NCI-H774 (cell line): ENCODE results near the gene VPS4B.
"Not testable (repeated sequence)": the region's sequence is repeated elsewhere in the genome, so short reads cannot be mapped to it uniquely, and the experiment has no call there.

ENCODE experiments used
- DNase-seq: peaks from one replicate; lab custom pipeline; 2025; lab: John Stamatoyannopoulos, UW

Gene VPS4B

DNA sequence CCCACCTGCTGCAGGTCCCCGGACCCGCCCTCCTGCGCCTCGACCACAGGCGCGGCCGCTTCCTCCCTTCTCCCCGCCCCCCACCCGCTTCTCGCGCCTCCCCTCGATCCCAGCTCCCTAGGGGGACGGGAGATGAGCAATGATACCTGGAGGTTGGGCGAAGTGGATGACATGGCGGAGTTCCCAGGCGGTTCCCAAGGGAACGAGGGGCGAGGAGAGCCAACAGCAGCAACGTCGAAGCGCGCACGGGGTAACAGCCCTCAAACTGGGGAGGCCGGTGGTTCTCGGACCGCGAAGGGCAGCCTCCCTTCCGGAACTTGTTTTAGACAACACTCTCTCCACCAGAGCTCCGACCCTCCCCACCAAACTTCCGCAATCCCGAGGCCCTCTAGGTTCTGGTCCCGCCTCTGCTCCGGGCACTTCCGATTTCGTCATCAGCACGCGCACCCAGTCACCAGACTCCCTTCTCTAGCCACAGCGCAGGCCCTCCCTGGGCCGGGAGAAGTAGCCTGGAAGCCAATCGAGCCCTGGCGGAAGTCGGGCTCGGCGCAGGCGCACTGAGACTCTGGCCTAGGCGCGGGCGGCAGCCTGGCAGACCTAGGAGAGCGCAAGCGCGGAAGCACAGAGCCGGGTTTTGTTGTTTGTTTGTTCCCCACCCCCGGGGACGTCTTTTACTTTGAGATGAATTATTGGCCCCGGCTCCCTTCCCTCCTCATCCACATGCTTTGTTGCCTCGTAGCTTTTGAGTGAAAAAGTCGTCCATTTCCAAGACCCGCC is at the start of gene VPS4B:
Gene VPS4B (minus strand): TSS at position 390 of the 777 bp plus-strand sequence. CDS start 217 bp downstream, at position 173.
- peak; percentile 99 for DNase-seq

DNA sequence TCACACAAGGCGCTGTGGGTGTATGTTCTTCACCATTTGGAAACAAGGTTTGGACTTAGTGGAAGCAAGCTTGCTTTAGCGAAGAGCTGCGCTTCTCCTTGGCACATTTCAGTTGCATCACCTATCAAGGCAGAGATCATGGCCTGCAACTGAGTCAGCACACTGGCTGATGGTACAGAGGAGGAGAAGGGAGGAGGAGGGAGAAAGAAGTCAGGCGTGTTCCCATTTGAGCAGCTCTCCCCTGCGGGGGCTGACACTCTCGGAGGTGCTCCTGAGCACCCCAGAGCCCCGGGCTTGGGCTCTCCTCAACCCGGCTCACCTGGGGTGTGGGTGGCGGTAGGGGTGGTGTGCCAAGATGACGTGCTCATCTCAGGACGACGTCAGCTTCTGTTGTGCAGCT is 48.5 kb upstream of the VPS4B start:
- no peak for DNase-seq

DNA sequence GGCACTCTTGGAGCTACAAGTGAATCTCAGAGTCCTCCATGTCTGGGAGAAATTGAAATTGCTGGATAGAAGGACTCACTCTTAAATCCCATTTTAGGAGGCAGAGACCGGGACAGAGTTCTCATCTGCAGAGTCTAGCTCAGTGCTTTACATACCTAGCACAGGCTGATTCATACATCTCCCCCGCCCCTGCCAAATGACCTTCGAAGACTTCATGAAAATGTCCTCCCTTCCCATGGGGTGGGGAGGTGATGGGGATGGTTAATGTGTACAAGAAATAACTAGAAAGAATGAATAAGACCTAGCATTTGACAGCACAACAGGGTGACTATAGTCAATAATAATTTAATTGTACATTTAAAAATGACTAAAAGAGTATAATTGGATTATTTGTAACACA is 46.3 kb upstream of the VPS4B start:
- no peak for DNase-seq

DNA sequence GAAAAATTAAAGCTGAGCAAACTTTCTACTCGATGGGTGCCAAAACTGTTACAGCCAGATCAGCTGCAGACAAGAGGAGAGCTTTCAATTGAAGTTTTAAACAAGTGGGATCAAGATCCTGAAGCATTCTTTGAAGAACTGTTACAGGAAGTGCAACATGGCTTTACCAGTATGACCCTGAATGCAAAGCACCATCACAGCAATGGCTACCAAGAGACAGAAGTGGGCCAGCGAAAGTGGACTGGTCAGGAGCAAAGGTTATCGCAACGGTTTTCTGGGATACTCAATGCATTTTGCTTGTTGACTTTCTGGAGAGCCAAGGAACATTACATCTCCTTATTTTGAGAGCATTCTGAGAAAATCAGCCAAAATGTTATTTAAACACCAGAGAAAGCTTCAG is 45.4 kb upstream of the VPS4B start:
- no peak for DNase-seq

DNA sequence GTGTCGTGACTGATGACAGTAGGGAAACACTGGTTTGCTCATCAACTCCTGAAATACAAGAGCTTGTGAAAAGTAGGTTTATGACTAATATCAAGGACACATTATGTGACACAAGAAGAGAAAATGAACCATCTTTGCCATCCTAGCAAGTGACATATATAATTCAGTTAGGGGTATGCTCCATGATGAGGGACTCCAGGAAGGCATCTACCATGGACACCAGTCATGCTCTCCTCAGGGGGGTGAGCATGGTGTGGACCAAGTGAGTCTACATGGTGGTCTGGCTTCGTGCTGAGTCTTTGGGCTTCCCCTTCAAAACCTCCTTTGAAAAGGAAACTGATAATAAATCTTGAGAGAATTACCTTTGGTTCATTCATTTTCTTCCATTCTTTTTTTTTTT is 42.8 kb upstream of the VPS4B start:
- no peak for DNase-seq

DNA sequence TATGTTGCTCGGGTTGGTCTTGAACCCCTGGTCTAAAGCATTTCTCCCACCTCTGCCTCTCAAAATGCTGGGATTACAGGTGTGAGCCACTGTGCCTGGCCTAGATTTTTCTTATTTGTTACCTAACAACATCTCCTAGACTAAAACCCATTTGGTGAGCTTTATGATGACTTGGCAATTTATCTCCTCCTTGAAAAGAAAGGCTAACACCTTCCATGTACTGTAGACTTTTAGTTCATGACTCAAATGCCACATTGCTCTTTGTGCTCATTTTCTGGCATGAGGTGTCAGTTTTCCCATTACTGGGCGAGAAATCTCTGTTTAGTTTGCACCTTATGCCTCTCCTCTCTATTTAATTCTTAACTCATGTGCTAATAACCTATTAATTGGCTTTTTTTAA is 42.2 kb upstream of the VPS4B start:
- DNase-seq = no peak

DNA sequence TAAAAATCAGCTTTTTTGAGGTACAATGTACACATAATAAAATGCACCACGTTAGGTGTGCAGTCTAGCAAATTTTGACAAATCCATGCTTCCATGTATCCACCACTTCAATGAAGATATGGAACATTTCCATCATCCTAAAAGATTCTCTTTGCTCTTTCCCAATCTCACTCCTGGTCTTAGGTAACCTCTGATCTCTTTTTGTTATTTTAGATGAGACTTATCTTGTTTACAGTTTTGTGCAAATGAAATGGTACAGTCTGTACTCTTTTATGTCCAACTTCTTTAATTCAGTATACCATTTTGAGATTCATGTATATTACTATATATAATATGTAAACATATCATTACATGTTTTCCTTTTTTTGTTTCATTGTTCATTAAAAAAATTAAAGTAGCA is 38.1 kb upstream of the VPS4B start:
- no peak for DNase-seq

DNA sequence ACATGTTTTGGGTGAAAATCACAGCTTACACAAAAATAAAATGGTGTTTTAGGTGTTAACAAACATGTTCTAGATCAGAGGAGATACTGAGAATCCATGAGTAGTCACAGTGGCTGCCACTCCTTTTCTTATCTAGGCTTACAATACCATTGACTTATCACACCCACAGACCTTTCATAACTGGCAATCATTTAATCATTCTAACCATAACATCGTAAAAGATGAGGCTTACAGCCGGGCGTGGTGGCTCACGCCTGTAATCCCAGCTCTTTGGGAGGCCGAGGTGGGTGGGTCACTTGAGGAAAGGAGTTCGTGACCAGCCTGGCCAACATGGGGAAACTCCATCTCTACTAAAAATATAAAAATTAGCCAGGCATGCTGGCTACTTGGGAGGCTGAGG is 35.7 kb upstream of the VPS4B start:
- DNase-seq = no peak

DNA sequence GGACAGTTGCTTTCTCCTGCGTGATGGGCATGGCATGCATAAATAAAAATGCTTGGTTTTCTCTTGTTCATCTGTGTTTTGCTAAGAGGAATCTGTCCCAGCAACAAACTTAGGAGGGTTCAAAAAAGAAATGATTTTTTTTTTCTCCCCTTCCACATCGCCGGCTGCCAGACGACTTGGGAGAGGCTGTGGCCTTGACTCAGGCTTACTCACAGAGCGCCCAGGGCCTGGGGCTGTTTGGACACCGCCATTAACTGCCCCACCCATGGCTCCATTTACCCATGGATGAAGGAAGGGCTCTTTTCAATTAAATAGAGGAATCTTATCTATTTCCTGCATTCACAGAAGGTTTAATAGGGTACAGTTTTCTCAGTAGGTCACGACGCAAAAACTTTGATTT is 32.2 kb upstream of the VPS4B start:
- no peak for DNase-seq

DNA sequence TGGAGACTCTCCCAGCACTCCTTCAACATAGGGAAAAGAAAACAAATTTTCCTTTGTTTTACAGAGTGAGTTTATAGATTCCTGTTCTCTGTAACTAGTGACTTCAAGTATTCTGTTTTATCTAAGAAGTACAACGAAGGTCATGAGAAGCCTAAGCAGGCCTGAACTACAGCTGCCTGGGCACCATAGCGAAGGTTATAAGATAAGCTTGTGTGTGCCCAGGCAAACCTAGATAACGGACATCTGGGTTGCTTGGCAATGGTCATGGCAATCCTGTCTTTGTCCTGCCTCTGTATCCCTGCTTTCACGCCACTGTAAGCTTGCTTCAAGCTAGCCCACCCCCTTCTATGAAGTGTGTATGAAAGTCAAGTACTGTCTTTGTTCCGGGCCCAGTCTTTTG is 30.5 kb upstream of the VPS4B start:
- not testable (repeated sequence) for DNase-seq

DNA sequence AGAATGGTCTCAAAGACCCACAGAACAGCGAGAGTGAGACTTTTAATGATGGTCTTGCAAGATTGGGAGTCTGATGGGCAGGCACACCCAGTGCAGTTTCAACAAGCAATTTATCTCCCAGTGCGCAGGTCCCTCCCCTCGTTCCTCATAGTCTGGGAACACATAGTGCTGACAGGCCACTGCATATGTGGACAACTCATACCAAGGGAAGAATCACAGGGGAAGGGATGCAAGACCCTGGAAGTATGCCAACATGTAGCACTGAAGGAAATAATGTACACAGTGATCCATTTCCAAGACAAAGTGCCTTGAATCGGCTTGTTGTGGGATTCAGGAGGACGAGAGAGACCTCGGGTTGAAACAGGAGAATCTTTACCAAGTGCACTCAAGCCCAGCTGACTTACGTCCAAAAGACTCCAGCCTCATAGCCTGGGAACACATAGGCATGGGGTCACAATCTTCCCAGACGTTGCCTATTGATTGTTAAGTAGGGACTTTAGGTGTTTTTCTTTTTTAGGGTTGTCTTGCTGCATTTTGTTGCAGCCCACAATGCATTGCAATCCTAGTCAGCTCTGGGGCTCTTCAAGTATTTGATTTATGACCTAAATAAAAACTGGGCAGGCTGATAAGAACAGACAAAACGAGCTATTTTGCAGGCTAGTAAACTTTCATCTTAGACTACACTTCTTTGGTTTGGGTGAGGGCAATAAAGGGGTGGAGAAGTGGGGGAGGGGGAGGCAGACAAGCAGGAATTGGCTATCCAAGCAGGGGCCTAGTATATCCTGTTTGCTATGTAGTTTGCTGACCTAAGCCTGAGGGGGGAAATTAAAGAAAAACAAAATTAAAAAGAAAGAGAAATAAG is 29.8 kb upstream of the VPS4B start:
- no peak for DNase-seq

DNA sequence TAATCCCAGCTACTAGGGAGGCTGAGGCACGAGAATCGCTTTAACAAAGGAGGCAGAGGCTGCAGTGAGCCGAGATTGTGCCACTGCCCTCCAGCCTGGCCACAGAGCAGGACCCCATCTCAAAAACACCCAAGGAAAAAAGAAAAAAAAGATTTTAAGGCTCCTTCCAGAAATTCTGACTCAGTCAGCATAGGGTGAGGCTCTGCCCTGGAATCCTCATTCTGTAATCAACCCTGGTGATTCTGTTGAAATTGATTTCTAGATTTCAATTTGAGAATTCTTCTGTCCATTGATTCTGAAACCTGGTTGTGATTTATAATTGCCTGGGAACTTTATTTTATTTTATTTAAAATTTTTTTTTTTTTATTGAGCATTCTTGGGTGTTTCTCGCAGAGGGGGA is 27.1 kb upstream of the VPS4B start:
- DNase-seq = no peak

DNA sequence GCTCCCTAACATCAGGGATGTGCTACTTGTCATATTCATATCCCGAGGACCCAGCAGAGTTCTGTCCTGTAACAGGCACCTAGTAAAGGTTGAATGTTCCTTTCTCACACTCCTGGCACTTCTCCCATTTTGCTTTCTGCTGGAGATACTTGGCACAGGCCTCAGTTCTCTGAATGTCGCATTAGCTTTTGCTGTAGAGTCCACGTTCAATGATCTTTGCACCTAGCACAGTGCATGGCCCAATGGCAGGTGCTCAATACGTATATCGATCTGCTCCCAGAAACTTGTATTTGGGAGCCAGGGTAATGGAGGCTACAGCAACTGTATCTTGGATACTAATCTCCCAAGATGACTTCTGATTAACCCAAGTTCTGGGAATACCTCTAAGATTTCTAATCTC is 24.8 kb upstream of the VPS4B start:
- no peak for DNase-seq

DNA sequence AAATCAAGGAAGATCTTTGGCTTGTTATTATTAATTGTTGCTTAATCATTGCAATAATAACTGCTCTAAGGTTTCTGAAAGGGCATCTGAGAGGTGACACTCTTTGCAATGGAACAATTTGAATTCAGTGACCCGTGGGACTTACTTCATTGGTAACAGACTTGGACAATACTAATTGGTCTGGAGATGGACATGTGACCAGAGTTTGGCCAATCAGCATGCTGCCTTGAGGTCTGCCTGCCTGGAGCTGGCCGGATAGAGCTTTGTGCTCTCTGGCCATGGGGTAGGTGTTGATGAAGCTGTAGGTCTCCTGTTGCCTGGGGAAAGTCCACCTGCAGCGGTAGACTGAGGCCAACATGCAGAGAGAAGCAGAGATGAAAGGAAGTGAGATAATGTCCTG is 24.0 kb upstream of the VPS4B start:
- DNase-seq = no peak

DNA sequence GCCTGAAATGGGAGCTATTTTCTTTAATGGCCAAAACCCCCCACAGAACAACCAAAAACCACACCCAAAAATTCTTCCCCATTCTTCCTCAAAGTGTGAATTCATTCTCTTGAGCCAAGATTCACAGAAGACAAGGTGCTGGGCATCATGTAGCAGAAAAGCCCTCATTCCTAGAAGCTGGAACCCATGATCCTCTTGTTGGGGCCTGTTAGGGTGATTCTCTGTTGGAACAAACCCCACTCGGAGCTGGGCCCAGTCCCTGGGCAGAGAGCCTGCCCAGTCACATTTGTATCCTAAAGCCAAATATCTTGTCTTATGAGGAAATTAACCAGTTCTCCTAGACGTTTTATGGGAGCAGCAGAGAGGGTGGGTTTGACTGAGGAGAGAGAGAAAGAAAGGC is 22.8 kb upstream of the VPS4B start:
- DNase-seq = no peak

DNA sequence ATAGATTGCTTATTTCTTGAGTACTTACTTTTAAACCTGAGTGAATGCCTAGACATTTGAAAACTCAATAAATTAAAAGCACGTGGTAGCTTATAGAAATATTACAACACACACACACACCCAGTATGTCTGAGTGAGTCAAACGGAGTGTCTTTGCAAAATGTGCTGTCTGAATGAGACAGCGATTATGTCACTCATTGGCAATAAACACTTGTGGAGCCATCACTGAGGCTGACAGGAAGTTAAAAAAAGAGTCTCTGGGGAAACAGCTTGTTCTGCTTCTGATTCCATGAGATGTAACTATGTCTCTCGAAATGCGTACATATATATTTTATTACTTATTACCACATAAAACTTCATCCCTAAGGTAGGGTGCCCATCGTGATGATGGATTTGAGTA is 22.3 kb upstream of the VPS4B start:
- DNase-seq = no peak

DNA sequence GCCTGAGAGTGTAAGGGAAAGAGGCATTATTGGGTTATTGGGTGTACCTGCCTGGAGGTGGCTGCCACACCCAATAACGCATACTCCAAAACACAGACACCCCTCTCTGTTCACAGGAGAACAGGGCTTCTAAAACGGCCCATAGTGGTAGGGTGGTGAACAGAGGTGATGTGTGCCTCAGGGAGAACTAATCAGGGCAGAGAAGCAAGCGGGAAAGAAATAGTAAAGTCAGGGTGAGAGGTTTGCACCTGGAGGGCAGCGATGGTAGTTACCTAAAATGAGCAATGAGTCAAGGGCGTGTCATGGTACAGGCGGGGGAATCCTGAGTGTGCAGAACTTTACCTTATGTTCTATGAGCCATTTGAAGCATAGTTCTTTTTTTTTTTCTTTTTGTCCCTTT is 21.6 kb upstream of the VPS4B start:
- DNase-seq = no peak

DNA sequence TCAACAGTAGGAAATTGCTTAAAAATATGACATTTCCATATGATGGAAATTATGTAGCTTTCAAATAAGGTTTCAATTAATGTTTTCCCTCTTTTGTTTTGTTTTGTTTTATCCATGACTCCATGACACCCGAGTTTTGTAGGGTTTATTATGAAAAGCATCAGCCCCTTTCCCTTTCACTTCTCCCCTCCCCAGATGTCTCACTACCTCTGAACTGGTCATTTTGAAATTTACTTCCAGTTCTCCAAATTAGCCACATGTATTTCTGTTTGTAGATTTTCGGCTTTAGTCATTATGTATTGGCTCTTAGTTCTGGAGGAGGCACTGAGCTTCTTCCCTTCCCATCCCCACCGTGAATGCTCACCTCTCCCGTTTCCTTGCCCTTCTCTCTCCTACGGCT is 18.6 kb upstream of the VPS4B start:
- DNase-seq = no peak

DNA sequence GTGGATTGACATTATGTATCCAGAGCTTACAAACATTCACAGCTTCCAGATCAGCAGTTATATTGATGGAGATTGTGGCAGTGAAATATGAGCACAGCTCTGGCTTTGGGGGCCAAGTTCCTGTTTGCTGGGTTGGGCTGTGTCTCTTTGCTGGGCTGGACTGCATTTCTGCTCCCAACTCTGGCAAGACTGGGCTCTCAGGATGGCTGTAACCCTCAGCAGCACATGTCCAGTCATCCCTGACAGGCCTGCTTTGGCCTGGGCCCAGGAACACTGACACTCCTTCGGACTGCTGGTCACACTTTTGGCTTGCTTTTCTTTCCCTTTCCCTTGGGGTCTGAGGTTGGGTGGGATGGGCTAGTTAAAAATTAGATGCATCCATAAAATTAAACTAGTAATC is 17.9 kb upstream of the VPS4B start:
- no peak for DNase-seq

DNA sequence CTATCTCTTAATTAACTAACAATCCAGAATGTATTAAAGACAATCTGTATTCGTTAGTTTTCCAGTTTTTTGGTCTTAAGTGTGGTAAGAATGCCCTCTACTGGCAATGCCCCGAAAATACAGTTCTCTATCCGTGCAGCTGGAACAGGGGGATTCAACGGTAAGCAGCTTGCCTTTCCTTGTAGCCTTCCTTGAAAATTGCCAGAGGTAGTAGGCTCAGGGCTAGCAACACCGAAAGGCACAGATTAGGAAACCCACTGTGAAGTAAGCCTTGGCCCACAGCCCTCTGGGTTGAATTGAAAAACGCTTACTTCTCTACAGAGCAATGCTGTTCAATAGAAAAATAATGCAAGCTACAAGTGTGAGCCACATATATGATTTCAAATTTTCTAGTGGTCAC is 17.1 kb upstream of the VPS4B start:
- peak; percentile 54 for DNase-seq

DNA sequence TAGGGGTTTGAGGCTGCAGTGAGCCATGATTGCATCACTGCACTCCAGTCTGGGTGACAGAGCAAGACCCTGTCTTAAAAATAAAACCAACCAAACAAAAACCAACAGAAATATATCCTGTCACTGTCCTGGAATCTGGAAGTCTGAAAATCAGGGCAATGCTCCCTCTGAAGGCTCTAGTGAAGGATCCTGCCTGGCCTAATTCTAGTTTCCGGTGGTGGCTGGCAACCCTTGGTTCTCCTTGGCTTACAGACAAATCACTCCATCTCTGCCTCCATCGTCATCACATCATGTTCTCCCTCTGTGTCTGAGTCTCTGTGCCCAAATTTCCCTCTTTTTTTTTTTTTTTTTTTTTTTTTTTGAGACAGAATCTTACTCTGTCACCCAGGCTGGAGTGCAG is 15.9 kb upstream of the VPS4B start:
- DNase-seq = no peak

DNA sequence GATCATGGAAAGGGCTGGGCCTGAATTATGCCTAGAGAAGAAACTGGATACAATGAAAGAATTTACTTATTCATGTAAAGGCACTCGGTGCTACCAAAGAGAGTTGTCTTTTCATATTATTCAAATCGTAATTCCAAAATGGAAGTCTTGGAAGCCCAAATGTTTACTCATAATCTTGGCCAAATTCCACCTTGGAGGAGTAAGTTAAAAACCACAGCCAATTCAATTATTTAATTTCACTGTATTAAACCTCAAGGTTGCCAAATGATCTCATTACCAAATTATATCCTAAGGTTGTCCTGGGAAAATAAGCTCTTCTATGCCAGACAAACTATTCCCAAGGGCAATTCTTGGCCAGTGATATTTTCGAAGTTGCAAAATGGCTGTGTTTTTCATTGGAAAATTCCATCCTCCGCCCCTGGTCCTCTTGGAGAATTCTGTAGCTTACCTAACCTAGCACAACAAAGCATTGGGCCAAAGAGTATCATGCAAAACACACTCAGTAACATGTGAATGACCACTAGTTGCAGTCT is 11.1 kb upstream of the VPS4B start:
- no peak for DNase-seq

DNA sequence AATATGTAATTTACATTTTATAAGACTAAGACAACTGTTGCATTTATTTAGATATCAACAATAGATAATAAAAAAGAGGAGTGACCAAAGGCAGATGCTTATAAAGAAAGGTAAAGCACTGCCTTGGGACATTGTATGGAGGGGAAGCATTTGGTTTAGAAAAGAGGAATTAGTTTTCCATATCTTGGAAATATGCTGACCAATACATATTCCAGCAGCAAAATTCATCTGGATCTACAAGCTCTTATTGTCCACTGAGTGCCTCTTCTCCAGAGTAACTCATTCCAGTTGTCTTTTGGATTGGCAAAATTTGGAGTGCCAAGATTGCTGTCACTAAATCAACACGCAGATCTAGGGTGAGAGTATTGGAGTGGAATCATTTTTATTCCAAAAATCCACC is 8.9 kb upstream of the VPS4B start:
- DNase-seq = no peak
